ENCODE measurements around the gene FABP1.

Gene FABP1

DNA sequence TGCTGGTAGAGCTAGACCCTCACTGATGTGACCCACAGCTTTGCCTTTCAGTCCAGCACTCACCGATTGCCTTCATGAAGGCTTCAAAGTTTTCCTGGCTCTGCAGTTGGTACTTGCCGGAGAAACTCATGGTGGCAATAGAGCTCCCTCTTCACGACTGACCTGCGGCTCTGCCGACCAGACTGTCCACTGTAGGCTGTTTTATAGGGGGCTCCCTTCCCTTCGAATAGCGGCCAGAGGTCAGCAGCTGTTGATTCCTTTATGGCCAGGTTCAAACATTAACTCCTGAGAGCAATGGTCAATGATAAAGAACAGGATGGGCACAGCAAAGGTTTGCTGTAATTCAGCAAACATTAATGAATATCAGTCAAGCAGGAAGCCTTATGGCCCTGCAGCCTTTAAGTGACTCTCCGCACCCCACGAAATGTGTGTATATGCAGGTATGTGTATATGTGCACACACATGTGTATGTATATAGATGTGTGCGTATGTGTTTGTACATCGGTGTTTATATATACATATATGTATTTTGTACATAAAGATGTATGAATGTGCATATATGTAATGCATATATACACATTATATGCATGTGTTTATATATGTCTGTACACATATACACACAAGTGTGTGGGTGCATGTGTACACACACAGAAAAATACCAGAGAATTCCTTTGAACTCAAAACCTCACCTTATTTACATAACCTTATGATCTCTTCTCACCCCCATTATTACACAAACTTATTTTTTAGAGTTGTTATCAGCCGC is at the start of gene FABP1:
Gene FABP1 (minus strand): TSS at position 175 of the 766 bp plus-strand sequence. CDS start 45 bp downstream, at position 130.
- DNase-seq = no peak

DNA sequence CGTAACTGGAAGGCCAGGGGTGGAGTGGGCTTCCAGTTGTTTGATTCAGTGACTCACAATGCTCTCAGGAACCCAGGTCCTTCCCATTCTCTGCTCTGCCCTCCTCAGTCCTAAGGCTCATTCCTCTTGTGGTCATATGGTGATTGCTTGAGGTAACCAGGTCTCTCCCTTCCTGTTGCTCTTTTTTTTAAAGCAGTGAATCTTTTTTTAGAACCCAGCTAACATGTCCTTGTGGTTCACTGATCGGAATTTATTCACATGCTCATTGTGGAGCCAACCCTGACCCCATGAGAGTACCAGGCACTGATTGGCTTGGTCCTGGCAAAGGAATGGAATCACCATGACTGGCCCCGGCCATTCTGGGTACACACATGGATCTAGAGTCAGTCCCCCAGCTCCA is 49.7 kb upstream of the FABP1 start:
- no peak for DNase-seq

DNA sequence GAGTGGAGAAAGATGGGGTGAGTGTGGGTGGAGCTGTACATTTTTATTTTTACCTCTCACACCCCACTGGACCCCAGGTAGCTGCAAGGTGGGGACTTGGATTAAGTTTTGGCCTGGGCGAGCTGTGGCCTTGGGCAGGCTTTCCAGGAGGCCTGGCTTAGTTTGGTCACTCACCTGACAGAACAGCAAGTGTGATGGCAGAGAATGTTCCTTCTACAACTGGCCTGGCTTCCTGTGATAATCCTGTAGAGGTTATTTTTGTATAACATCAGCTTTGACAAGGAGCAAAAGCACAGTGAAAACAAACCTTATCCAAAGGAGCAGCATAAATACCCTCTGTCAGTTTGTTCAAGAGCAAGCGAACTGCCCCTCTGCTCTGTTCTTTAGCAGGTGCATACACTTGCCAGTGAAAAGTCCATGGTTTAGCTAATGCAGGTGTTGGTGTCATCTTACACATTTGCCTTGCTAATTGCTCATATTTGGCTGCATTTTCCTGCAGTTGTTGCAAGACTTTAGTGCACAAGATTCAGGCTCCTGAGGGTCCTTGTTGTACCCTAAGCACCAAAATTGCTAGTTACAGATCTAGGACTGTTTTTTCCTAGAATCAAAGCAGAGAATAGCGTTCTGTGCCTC is 48.6 kb upstream of the FABP1 start:
- no peak for DNase-seq

- no peak for DNase-seq
Measured at GRCh38 chr2:88172882-88173281, 45.0 kb upstream of the FABP1 start.

- no peak for DNase-seq
Measured at GRCh38 chr2:88171966-88172365, 44.1 kb upstream of the FABP1 start.

DNA sequence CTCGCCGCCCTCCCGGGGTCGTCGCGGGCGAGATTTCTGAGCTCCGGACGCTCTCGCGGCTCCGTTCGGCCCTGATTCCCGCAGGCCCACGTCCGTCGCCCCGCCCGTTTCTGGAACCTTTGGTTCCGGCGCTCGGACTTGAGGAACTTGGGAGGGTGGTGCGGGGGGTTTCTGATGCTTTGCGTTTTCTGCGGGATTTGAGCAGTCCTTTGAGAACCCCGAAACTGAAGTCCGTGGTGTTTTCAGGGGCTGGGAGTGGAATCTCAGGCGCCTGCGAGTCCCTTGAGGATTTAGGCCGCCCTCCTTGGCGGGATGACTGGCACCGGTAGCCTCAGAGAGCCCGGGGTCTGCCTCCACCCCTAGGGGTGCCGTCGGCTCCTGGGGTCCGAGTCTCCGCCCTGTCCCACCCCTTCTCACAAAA is 42.6 kb upstream of the FABP1 start:
- DNase-seq = no peak

DNA sequence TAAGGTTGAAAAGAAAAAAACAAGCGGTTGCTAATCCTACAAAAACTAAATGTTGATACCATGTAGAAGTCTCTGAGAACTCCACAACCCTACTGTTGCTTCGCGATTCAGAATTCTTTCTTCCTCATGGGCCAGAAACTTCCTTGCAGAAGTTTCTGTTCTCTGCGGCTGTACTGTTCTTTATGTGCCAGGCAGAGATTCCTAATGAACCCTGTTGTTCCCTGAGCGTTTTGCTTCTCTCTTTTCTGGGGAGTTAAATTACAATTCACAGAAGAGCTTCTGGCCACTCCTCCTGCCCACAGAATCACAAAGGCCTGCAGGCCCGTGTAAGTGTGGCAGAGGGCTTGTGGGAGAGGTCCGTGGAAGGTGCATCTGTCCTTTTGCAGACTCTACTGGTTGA is 40.5 kb upstream of the FABP1 start:
- no peak for DNase-seq

DNA sequence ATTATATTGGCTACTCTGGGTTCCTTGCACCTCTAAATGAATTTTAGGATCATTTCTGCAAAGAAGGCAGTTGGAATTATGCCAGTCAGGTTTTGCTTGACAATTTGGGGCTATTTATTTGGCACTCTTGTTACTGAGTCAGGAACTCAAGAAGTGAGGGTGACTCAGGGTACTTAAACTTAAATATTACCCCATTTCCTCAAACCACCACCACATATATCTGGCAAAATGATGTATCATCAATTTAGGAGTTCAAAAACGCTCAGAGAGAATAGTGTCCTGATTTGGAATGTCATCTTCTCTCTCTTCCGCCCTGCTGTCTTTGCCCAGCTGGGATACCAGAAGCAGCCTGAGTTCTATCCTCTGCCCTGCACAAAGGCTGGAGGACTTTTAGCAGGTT is 39.9 kb upstream of the FABP1 start:
- no peak for DNase-seq

DNA sequence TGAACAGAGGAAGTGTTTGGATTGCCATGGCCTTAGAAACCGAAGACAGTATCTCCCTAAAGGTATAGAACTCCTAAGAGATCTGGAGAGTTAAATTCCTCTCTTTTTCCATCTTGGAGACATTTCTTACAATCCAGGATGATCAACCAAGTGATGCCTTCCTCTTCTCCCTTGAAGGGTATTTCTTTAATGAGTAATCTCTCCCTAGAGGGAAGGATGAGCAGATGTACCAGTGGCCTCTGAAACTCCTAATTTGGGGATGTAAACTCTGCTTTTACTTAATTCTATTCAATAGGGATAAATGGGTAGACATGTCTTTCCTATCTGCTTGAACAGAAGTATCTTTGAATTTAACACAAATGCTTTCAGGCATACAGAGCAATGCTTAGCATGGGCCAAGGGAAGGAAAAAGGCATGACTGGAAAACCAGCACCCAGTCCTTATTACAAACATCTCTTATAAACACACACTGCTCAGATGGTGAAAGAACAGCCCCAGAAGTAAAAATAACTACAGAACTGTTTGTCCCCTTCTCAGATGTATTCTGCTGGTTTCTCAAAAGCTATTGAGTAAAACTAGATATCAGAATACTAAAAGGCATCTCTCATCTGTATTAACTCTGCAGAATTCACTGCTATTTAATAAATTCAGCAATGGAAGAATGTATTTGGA is 37.6 kb upstream of the FABP1 start:
- DNase-seq = no peak

DNA sequence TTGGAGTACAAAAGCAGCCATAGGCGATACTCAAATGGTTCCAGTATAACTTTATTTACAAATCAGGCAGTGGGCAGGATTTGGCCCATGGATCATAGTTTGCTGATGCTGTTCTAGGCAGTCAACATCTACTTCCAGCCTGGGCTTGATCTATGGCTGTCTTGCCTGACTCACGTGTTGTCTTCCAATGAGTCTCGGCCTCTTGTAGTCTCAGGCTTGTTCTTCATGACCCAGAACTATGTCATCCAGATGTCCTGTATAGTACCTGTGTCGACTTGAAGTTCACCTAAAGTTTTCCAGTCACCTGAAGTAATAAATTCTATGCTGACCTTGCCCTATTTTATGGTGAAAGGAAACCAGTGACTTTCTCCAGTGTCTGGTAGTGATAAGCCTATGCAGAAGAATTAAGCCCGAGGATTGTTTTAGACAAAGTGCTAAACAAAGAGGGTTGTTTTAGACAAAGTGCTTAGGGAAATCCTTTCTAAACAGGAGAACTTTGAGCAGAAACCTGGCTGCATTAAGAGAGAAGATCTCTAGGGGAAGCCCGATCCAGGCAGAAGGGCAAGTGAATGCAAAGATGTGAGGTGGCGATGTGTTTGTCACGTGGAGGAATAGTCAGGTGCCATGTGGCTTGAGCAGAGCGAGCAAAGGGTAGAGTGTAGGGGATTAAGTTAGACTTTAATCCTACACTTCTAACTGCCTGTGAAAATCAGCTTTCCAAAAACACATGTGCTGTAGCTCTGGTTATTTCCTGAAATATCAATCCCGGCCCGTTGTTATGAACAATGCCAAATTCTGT is 33.8 kb upstream of the FABP1 start:
- no peak for DNase-seq

DNA sequence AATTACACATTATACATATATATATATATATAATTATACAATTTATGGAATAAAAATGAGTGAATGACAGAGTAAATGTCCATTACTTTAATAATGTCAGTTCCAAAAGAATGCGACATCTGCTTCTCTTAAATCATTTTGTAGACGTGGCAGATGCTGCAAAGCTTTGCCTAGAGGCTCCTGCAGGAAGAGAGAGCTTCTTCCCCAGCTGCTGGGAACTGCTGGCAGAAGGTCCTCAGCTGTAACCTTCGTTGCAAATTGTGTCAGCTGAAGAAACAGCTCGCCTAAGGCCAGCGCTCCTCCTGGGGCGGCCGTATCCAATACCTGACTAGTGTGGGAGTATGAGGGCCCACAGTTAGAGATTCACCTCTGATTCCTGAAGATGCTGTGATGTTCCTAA is 32.7 kb upstream of the FABP1 start:
- no peak for DNase-seq

DNA sequence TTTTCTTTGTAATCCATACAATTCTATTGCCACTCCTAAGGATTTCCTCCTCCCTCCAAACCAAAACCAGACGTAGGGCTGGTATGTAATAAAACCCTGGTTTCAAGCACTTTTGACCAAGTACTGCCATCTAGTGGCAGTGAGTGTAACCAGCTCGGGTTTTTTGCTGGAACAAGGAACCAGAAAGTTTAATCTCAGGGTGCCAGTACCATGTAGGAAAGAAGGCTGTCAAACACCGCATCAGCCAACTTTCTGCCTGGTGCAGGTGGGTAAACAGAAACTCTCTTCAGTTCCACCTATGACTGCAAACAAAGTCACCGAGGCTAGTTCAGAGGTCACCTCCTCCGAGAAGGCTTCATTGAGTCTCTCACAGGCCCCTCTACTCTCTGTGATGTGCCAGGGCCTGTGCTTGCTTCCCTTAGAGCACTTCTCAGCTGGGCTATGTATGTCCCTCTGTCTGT is 32.1 kb upstream of the FABP1 start:
- DNase-seq = peak; percentile 47

- no peak for DNase-seq
Measured at GRCh38 chr2:88159481-88159880, 31.6 kb upstream of the FABP1 start.

GRCh38 chr2:88148929-88149438 is 21.1 kb upstream of the FABP1 start:
- DNase-seq = no peak

DNA sequence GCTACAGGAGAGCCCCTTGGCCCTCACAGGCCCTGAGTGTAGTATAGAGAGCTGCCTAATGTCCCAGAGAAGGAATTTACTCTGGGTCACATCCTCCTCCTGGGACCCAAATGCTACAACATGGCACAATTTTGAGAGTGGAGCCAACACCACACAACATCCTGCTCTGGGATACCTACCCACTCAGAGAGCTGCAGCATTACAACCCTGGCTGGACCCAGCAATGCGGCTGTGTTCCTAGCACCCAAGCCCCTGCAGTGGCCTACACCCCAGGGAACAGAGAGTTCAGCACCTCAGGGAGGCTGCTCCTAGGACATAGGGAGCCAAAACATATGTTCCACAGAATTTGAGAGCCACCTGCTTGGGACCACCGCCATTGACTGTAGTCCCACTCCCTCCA is 19.3 kb upstream of the FABP1 start:
- DNase-seq = no peak

GRCh38 chr2:88146590-88146989 is 18.7 kb upstream of the FABP1 start:
- DNase-seq = no peak

DNA sequence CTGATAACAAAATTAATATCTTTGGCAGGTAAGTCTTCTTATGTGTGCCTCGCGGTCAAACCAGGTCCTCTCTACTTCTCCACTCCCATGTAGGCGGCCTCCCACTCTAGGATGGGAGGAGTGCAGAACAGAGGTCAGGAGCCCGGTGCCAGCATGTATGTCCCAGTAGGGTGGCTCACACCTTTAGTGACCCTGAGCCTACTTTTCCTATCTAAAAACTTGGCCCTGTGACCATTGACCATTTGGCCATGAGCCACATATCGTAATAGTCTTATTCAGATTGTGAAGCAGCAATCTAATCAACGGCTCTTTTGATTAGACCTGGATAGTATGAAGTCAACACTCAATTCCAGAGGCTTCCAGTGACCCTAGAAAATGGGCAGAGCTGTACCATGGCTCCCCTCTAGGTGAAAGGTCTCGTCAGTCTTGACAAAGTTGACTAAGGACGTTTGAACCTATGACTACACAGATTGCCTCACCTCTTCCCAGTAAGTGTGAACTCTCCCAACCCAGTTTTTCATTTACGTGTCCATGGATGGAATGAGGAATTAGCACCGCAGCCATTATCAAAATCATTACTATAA is 17.1 kb upstream of the FABP1 start:
- DNase-seq = no peak

DNA sequence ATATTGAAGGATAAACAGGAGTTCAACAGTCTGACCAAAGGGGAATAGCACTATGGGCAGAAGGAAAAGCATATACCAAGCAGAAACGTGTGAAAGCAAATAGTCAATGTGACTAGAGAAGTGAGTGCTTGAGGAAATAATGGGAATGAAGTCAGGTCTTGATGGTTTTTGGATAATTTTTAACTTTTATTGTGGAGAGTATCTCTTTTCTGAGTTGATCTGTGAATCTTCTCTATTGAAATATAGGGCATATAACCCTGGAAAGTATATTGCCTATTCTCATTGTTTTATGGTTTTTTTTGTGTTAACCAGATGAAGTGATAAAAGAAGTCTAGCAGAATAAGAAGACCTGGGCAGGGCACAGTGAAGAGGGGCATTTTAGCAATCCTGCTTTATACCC is 16.4 kb upstream of the FABP1 start:
- DNase-seq = no peak

GRCh38 chr2:88141952-88142351 is 14.1 kb upstream of the FABP1 start:
- DNase-seq = no peak

GRCh38 chr2:88139804-88140203 is 11.9 kb upstream of the FABP1 start:
- no peak for DNase-seq

- DNase-seq = no peak
Measured at GRCh38 chr2:88139203-88139702, 11.4 kb upstream of the FABP1 start.

DNA sequence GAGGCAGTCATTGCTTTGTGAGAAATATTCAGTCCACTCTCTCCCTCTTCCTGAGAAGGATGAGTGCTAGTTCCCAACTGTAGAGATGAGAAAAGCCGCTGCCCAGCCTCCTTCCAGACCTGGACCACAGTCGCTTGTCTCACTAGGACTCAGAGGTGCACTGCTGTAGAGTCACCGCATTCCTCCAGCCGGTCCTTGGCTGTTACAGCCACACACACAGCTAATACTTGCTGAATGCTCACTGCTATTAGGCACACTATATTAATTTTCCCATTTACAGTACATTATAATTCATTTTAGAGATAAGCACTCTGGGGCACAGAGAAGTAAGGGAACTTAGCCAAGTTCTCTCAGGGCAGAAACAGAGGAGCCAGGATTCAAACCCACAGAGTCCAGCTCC is 10.0 kb upstream of the FABP1 start:
- DNase-seq = no peak

All from KG1 (cell line).